ENCODE results near the gene SPEN.

GRCh38 chr1:15949453-15950245 lies 102.1 kb downstream of the SPEN start:
- TF ChIP-seq EZH2 (IDR thresholded peaks at IDR 0.05; ENCODE audit: low read depth, unreplicated experiment), result no peak
- TF ChIP-seq, protein P1, sequence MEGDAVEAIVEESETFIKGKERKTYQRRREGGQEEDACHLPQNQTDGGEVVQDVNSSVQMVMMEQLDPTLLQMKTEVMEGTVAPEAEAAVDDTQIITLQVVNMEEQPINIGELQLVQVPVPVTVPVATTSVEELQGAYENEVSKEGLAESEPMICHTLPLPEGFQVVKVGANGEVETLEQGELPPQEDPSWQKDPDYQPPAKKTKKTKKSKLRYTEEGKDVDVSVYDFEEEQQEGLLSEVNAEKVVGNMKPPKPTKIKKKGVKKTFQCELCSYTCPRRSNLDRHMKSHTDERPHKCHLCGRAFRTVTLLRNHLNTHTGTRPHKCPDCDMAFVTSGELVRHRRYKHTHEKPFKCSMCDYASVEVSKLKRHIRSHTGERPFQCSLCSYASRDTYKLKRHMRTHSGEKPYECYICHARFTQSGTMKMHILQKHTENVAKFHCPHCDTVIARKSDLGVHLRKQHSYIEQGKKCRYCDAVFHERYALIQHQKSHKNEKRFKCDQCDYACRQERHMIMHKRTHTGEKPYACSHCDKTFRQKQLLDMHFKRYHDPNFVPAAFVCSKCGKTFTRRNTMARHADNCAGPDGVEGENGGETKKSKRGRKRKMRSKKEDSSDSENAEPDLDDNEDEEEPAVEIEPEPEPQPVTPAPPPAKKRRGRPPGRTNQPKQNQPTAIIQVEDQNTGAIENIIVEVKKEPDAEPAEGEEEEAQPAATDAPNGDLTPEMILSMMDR (conservative IDR thresholded peaks at IDR 0.05; ENCODE audit: low read depth in 2 of 2), result no peak
- TF ChIP-seq CREB1 (CRISPR knock-in tag; IDR thresholded peaks at IDR 0.05; ENCODE audit: low read depth), result no peak
- TF ChIP-seq, protein P2, sequence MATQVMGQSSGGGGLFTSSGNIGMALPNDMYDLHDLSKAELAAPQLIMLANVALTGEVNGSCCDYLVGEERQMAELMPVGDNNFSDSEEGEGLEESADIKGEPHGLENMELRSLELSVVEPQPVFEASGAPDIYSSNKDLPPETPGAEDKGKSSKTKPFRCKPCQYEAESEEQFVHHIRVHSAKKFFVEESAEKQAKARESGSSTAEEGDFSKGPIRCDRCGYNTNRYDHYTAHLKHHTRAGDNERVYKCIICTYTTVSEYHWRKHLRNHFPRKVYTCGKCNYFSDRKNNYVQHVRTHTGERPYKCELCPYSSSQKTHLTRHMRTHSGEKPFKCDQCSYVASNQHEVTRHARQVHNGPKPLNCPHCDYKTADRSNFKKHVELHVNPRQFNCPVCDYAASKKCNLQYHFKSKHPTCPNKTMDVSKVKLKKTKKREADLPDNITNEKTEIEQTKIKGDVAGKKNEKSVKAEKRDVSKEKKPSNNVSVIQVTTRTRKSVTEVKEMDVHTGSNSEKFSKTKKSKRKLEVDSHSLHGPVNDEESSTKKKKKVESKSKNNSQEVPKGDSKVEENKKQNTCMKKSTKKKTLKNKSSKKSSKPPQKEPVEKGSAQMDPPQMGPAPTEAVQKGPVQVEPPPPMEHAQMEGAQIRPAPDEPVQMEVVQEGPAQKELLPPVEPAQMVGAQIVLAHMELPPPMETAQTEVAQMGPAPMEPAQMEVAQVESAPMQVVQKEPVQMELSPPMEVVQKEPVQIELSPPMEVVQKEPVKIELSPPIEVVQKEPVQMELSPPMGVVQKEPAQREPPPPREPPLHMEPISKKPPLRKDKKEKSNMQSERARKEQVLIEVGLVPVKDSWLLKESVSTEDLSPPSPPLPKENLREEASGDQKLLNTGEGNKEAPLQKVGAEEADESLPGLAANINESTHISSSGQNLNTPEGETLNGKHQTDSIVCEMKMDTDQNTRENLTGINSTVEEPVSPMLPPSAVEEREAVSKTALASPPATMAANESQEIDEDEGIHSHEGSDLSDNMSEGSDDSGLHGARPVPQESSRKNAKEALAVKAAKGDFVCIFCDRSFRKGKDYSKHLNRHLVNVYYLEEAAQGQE (IDR thresholded peaks at IDR 0.05; ENCODE audit: unreplicated experiment), result no peak
- no peak for TF ChIP-seq POLR2AphosphoS5 (IDR thresholded peaks at IDR 0.05; ENCODE audit: low read depth)
- TF ChIP-seq EZH2phosphoT487 (IDR thresholded peaks at IDR 0.05; ENCODE audit: unreplicated experiment), result no peak
- TF ChIP-seq ZNF331 (CRISPR knock-in tag; IDR thresholded peaks at IDR 0.05; ENCODE audit: low read depth), result no peak
- TF ChIP-seq JUNB (IDR thresholded peaks at IDR 0.05; ENCODE audit: unreplicated experiment), result no peak
- no peak for TF ChIP-seq ZNF114 (CRISPR knock-in tag; IDR thresholded peaks at IDR 0.05)
- no peak for TF ChIP-seq NANOG (IDR thresholded peaks at IDR 0.05; ENCODE audit: borderline replicate concordance)
- TF ChIP-seq, protein P3, sequence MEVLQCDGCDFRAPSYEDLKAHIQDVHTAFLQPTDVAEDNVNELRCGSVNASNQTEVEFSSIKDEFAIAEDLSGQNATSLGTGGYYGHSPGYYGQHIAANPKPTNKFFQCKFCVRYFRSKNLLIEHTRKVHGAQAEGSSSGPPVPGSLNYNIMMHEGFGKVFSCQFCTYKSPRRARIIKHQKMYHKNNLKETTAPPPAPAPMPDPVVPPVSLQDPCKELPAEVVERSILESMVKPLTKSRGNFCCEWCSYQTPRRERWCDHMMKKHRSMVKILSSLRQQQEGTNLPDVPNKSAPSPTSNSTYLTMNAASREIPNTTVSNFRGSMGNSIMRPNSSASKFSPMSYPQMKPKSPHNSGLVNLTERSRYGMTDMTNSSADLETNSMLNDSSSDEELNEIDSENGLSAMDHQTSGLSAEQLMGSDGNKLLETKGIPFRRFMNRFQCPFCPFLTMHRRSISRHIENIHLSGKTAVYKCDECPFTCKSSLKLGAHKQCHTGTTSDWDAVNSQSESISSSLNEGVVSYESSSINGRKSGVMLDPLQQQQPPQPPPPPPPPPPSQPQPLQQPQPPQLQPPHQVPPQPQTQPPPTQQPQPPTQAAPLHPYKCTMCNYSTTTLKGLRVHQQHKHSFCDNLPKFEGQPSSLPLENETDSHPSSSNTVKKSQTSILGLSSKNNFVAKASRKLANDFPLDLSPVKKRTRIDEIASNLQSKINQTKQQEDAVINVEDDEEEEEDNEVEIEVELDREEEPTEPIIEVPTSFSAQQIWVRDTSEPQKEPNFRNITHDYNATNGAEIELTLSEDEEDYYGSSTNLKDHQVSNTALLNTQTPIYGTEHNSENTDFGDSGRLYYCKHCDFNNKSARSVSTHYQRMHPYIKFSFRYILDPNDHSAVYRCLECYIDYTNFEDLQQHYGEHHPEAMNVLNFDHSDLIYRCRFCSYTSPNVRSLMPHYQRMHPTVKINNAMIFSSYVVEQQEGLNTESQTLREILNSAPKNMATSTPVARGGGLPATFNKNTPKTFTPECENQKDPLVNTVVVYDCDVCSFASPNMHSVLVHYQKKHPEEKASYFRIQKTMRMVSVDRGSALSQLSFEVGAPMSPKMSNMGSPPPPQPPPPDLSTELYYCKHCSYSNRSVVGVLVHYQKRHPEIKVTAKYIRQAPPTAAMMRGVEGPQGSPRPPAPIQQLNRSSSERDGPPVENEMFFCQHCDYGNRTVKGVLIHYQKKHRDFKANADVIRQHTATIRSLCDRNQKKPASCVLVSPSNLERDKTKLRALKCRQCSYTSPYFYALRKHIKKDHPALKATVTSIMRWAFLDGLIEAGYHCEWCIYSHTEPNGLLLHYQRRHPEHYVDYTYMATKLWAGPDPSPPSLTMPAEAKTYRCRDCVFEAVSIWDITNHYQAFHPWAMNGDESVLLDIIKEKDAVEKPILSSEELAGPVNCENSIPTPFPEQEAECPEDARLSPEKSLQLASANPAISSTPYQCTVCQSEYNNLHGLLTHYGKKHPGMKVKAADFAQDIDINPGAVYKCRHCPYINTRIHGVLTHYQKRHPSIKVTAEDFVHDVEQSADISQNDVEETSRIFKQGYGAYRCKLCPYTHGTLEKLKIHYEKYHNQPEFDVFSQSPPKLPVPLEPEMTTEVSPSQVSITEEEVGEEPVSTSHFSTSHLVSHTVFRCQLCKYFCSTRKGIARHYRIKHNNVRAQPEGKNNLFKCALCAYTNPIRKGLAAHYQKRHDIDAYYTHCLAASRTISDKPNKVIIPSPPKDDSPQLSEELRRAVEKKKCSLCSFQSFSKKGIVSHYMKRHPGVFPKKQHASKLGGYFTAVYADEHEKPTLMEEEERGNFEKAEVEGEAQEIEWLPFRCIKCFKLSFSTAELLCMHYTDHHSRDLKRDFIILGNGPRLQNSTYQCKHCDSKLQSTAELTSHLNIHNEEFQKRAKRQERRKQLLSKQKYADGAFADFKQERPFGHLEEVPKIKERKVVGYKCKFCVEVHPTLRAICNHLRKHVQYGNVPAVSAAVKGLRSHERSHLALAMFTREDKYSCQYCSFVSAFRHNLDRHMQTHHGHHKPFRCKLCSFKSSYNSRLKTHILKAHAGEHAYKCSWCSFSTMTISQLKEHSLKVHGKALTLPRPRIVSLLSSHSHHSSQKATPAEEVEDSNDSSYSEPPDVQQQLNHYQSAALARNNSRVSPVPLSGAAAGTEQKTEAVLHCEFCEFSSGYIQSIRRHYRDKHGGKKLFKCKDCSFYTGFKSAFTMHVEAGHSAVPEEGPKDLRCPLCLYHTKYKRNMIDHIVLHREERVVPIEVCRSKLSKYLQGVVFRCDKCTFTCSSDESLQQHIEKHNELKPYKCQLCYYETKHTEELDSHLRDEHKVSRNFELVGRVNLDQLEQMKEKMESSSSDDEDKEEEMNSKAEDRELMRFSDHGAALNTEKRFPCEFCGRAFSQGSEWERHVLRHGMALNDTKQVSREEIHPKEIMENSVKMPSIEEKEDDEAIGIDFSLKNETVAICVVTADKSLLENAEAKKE (CRISPR knock-in tag; IDR thresholded peaks at IDR 0.05), result no peak

Measured in GM23338 (cell line).